NK-92 (cell line): ENCODE data around the gene CDS1.
"Not testable (repeated sequence)": the region's sequence is repeated elsewhere in the genome, so short reads cannot be mapped to it uniquely, and the experiment has no call there.

ENCODE experiments used
- DNase-seq: peaks from one replicate; lab custom pipeline; 2025; ENCODE audit not compliant: unreplicated experiment; lab: John Stamatoyannopoulos, UW

CDS1 gene

DNA sequence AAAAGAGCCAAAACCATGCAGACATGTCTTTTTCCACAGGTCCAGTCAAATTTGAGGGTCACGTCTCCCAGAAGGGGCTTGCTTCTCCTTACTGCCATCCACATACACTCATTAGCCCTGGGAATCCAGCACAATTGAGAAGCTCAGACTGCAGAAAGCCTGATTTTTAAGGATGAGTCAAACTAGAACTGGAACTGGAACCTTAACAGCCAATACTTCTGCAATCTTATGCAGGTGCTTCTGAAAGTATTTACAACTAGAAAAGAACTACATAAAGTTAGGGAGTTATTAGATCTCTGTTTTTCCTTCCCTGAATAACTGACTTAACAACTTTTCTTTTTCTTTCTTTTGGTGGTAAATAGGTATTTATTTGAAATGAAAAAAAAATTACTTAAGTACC, 86.3 kb downstream of the CDS1 start:
- DNase-seq = no peak

DNA sequence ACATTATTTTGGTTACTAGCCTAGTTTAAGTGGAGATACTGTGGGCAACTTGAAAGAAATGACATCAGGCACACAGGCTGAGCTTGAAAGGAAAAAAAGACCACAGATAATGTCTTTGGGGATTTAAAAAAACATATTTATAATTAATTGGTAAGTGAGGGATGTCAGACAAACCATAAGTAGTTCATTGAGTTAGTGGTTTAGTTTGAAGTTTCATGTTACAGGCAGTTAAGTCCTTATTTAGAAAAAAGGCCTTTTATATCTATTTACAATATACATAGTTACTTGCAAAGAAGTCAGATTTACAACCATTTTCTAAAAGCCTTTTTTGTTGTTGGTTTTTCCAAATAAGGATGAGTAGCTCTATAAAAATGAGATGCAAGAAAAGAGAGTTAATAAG, 89.2 kb downstream of the CDS1 start:
- DNase-seq = no peak

DNA sequence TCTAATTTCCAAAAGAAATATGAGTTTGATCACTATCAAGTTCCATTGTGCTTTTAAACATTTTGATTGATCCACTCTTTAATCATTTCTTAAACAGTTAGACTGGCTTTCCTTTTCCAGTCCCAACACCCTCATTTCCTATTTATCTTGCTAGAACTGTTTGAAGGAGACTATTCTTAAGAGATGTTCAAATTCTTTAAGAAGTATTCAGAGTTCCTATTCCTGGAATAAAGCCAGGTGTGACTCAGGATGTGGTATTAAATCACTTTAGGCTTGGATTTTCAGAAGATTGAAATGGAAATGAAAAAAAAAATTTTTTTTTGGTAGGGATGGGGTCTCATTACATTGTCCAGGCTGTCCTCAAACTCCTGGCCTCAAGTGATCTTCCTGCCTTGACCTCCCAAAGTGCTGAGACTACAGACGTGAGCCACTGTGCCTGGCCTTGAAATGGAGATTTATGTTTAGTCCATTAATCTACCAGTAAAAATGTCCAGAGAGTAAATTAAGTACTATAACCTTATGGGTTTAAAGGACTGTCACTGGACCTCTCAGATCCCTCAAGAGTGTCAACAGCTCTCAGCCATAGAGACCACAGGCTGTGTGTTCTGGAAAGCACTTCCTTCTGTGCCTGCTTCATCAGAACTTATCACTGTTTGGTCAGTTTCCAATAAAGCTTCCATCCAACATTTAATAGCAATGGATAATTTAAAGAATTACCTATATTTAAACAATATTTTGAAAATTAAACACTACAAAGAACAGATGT, 90.7 kb downstream of the CDS1 start:
- DNase-seq = no peak

DNA sequence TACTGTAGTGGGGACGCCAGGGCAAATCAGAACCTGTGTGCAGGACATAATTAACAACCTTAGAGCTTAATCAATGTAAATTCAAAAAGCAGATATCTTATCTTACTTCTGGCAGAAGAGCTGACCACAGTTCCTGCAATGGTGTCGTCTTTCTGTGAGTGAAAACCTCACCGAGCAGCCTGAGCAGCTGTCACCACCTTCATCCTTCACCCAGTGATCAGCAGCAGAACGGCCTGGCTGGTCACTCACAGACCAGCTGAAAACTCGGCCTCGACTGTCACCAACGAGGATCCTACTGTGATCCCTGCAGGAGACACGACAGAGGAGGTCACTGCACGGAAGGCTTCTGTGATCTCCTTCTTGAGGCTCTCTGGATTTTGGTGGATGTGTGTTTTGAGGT, 94.2 kb downstream of the CDS1 start:
- no peak for DNase-seq

DNA sequence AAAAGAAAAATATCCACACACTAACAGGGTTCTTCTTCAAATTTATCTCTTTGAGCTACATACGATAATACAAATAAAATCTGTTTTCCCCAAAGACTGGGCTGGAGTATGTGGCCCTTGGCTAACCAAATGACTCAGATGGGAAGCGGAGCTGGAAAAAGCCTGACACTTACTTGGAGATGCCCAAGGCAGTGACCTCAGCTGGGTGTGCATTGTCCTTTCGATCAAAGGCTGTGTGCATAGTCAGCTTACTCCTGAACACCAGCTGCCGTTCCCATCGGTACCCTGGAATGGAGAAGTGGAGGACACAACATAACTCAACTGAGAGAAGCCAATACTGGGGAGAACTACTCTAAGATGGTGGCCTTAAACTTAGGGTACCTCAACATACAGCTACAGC, 95.1 kb downstream of the CDS1 start:
- no peak for DNase-seq

DNA sequence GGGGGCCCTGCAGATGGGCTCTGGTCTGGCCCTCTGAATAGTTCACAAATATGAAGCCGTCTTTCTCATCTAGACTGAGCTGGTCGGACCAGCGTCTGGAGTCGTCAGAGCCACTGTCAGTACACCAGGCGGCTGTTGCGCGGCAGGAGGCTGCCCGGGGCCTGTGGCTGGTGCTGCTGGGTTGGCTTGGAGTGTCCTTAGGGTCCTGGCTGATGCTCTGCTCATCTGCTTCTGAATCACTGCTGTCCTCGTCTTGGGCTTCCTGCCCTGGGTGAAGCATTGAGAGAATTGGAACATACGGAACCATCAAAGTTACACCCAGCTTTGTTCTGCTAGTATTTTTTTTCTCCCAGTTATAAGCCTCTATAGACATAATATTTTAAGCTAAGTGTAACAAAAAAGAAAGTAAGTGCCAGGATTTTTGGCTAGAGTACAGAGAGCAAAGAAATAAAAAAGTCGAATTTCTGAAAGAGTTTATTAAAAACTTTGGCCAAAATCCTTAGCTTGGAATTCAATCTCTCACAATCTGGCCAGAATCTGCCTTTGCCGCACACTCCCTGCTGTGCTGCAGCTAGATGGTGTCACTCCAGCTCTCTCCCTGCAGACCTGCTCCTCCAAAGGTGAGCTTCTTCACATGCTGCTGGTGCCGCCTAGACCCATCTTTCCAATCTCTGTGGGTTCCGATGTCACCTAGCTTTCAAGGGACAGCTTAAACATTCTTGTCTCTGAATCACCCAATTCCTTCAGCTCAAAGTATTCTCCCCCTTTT, 96.2 kb downstream of the CDS1 start:
- DNase-seq = no peak

DNA sequence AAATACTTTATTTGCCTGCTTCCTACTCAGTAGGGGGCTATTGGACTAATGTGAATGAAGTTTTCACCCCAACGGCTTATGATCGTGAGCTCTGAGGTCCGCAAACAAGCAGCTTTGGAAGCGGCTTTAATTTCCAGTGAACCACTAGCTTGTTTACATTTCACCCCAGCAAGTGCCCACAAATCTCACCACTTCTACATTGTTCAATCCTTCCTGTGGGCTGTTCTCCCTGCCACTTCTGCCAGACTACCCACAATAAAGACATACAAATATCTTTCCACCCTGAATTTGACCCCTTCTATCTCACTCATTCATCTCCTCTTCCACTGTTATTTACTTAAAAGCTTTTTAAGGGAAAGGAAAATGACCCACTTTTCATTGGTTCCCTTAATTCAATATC, 98.0 kb downstream of the CDS1 start:
- no peak for DNase-seq

DNA sequence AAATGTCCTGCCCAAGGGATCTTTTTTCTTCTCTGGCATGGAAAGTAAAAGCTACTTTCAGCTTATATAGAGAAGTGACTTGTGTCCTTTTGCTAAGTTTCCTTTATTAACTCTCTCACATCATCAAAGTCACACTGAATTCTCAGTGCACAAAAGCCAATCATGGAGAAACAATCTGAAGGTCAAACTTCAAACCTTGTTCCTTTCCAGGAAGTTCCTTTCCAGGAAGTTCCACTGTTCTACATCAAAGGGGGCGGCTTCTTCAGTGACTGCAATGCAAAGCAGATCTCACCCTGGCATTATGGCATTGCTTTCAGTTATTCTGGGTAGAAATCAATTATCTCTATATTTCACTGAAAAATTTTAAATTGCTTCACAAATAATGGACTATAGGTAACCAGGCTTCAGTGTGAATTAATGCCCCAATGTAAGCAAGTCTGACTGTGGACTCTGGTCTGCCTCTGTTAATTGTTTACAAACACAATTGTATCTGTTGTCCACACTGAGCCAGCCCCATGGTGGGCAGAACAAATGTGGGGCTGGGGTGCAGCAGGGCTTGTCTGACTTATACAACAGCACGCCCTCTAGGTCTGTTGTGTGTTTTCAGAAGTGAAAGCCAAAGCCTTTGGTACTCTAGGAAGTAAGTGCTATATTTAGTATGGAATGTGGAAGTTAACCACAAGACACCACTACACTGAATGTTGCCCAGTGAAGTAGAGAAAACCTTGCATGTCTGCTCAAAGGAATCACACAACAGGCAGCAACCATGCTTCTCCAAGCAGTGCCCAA, 98.8 kb downstream of the CDS1 start:
- DNase-seq = no peak

DNA sequence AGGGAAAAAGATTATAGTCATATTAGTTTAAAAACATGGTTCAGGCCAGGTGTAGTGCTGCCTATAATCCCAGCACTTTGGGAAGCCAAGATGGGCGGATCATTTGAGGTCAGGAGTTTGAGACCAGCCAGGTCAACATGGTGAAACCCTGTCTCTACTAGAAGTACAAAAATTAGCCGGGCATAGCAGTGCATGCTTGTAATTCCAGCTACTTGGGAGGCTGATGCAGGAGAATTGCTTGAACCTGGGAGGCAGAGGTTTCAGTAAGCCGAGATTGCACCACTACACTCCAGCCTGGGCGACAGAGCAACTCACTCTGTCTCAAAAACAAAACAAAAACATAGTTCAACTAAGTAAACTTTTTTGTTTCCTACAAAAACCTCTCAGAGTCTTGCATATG, 99.7 kb downstream of the CDS1 start:
- DNase-seq = not testable (repeated sequence)

DNA sequence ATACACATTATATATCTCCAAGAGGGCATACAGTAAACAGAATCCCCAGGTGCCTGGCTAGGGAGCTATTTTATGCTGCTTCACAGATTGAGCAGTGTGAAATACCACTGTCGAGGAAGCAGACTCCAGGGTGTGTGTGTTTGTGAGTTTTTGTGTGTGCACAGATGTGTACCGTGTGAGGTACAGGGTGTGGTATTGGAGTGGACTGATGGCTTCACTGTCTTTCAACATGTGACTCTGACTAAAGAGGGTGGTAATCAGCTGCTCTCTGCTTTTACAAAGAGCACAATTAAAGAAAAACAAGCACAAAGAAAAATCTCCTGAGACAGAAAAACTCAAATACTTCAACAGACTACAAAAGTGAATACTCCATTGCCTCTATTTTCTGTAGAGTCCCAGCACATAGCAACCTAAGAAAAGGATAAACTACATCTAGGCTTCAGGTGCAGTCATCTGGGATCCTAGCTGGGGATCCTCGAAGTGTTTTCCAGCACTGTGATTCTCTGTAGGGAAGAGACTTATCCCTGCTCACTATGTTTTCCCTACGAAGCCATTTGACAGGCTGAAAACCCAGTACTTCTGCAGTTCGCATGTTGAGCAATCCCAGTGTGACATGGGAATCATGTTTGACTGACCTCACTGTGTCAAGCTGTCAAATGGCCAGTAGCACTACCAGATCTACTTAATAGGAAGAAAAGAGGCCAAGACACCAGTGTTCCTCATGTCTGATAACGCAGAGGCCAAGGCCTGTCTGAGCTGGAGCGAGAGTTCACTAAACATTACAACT, 100.3 kb downstream of the CDS1 start:
- DNase-seq = no peak

DNA sequence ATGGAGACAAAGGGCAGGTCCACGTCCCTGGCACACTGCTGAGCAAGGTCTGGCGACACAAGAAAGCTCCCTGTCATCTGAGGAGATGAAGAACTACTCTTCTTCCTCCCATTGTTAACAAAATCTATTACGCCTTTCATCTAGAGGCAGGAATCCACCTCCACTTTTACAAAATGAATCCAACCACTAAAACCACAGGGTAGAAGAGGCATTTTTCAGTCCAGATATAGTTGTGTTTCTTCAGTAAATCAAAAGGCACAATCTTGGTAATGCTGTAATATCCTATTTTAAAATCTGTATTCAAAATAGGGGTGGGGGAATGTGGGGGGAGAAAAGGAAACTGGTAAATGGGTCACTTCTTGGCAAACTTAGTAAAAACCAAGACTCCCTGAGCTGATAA, 101.4 kb downstream of the CDS1 start:
- no peak for DNase-seq

DNA sequence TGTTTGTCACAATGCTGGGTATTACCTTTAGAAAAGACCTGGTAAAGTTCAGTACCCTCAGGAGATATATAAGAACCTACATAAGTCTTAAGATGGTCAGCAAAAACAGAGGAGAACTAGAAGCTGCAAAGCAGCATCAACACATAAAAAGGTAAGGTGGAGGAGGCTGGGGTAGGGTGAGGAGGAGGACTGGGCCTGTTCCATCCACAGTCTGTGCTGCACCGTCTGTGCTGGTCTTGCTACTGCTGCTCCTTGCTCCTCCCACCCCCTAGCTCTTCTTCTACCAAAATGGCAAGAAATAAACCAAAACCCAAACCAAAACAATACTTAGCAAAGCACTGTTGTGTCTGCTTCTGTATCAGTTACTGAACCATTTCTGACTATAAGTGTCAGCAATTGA, 102.2 kb downstream of the CDS1 start:
- DNase-seq = no peak

DNA sequence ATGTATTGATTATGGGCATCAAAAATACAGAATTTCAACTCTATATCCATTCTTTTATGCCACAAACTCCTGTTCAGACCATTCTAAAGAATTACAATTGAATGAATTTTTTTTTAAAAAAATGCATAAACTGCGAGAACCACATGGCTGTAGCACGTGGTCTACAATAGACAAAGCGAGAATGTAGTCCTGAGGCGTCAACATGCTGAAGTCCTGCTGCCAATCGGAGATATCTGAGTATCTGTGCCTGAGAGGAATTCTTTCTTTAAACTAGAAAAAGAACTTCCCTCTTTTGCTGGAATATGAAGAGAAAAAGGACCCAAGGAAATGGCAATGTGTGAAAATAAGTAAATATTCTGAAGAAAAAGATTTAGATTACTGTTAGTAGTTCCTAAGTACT, 105.7 kb downstream of the CDS1 start:
- no peak for DNase-seq

DNA sequence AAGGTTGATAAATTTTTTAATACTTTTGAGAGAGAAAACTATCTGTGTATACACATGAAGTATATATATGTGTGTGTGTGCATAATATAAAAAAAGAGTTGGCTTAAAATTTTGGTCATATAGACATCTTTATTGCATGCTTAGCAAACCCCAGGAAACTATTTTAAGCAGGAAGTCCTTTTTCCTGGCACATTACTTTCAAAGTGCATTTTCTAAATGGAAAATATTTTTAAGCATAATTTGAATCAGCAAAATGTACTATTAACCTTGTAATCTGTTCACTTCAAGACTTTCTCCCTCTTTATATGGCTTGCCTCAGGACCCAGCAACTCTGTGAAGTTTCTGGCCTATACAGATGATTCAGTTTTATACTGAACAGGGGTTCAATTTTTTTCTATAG, 106.3 kb downstream of the CDS1 start:
- no peak for DNase-seq

DNA sequence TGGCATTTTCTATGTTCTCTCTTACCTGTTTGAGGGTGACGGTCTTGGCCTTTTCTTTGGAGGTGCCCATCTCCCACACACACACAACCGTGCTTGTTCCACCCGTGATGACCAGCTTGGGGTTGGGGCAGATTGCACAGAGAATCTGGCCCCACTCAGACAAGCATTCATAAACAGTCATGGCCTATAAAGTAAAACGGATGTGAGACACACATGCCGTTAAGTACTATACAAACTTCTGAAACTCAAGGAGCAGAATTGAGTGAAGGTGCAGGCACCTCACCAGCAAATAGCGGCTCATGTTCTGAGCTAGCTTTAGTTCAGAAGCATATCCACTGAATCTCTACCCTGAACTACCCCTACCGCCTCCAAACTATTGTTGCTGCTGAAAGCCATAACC, 107.6 kb downstream of the CDS1 start:
- no peak for DNase-seq

DNA sequence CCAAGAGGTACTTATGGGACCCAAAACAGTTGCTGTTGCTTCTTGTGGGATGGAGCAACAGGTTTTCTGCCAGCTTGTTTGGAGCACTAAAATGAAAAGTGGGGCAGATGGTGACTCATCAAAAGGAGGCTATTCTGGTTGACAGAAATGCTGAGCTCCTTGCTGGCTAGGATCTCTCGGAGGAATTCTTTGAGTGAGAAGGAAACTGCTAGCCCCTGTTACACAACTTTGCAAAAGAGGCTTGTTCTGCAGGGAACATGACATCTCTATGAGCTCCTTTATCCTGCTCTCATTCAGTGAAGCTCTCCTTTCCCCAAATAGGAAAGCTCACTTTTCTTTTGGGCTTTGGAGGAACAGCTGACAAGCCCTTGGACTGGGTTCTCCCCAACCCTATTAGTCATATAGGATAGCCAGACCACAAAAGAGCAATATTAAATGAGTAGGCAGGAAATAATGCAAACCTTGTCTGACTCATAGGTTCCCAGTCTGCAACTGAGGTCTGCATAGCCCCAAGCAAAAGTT, 108.3 kb downstream of the CDS1 start:
- DNase-seq = no peak

DNA sequence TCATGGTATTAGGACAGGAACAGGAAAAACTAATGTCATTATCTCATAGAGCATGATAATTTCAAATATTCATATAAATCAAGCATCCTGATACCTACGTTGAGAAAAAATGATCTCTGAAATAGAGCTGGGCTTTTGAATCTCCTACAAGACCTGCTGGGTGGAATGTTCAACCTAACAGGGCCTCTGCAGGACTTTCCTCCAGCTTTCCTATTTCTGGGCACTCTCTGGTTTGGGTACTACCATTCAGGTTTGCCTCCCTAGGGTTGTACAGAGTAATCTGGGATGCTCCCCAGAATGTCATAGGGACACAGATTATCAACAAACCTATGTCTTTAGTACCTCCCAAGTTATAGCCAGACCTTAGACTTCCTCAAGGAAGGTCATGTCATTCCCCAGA, 108.9 kb downstream of the CDS1 start:
- DNase-seq = no peak

DNA sequence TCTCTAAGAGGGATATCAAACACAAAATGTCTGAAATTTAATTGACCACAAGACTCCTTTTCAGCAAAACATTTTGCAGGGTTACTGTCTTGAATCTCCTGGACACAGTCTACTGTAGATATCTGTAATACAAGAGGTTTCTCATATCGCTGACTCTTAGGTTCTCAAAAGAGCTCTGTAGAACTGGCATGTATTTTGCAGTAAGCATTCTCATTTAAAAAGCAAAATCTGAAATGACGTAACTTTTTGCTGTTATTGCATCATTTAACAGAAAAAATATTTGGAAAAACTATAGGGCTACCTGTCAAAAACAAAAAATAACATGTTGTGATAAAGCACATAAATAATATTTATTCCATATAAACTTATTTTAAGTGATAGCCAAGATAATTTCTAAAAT, 114.2 kb downstream of the CDS1 start:
- DNase-seq = no peak

DNA sequence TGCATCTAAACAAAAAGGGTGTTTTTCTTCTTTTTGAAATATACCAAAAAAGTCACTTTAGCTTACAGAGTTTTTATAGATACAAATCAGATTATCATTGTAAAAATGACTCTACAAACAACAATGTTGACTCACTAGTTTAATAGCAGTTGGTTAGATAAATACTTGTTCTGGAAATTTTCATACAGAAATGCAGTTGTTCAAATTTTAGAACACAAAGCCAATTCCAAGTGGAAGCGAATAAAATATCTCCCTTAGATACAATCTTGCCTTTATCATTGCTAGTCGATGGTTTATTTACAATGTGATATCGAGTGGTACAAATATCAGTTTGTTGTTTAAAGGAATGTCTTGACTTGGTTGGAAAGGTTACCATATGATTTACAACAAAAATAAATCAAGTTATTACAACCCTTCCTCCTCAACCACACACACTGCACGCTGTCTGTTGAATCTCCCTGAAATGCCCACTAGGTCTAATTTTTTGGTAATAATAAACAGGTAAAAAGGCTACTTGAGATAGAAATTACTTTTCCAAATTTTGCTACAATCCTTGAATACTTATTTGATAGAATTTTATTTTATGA, 114.8 kb downstream of the CDS1 start:
- no peak for DNase-seq

DNA sequence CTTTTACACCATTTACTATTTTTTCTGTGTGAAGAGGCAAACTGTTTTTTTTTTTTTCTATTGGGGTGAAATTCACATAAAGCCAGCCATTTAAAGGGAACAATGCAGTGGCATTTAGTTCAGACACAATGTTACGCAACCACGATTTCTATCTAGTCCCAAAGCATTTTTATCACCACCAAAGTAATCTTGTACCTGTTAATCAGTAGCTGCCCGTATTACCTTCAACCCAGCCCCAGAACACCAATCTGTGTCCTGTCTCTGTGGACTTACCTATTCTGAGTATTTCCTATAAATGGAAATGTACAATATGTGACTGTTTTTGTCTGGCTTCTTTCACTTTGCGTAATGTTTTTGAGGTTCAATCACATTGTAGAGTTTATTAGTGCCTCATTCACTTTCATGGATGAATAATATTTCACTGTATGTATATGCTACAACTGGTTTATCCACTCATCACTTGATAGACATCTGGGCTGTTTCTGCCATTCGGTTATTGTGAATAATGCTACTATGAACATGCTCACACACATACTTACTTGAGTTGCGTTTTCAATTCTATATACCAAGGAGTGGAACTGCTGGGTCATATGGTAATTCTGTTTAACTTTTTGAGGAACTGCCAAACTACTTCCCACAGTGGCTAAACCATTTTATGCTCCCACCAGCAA, 116.2 kb downstream of the CDS1 start:
- DNase-seq = no peak
